ENCODE data around the gene MAN2C1.
"Not testable (repeated sequence)": the region's sequence is repeated elsewhere in the genome, so short reads cannot be mapped to it uniquely, and the experiment has no call there.

MAN2C1 gene

GRCh38 chr15:75343953-75344352 is 24.5 kb downstream of the MAN2C1 start:
- DNase-seq (ENCODE audit: low spot score): not testable (repeated sequence)

- no peak for DNase-seq (ENCODE audit: low spot score)
Measured at GRCh38 chr15:75342221-75342620, 26.2 kb downstream of the MAN2C1 start.

- DNase-seq (ENCODE audit: low spot score): no peak
Measured at GRCh38 chr15:75339531-75340240, 28.7 kb downstream of the MAN2C1 start.

- no peak for DNase-seq (ENCODE audit: low spot score)
Measured at GRCh38 chr15:75338661-75339240, 29.7 kb downstream of the MAN2C1 start.

GRCh38 chr15:75335705-75336355 is 32.6 kb downstream of the MAN2C1 start, which contains the start of gene COMMD4:
Gene COMMD4, plus strand, starts transcription at chr15:75336063. Its CDS starts 27 bp downstream, at chr15:75336090.
- DNase-seq (ENCODE audit: low spot score): peak; percentile 86

- no peak for DNase-seq (ENCODE audit: low spot score)
Measured at GRCh38 chr15:75335313-75335704, 33.1 kb downstream of the MAN2C1 start.

- not testable (repeated sequence) for DNase-seq (ENCODE audit: low spot score)
Measured at GRCh38 chr15:75333654-75334419, 34.6 kb downstream of the MAN2C1 start.

GRCh38 chr15:75332093-75332492 is 36.3 kb downstream of the MAN2C1 start:
- DNase-seq (ENCODE audit: low spot score): not testable (repeated sequence)

GRCh38 chr15:75329571-75329970 is 38.8 kb downstream of the MAN2C1 start:
- DNase-seq (ENCODE audit: low spot score): no peak

GRCh38 chr15:75328493-75329314 is 39.7 kb downstream of the MAN2C1 start:
- no peak for DNase-seq (ENCODE audit: low spot score)

GRCh38 chr15:75327491-75327890 is 40.9 kb downstream of the MAN2C1 start:
- no peak for DNase-seq (ENCODE audit: low spot score)

- DNase-seq (ENCODE audit: low spot score): no peak
Measured at GRCh38 chr15:75327005-75327404, 41.4 kb downstream of the MAN2C1 start.

GRCh38 chr15:75325922-75326321 is 42.5 kb downstream of the MAN2C1 start:
- DNase-seq (ENCODE audit: low spot score): no peak

GRCh38 chr15:75321711-75322110 is 46.7 kb downstream of the MAN2C1 start:
- no peak for DNase-seq (ENCODE audit: low spot score)

GRCh38 chr15:75319231-75319897 is 49.0 kb downstream of the MAN2C1 start:
- DNase-seq (ENCODE audit: low spot score): not testable (repeated sequence)

- no peak for DNase-seq (ENCODE audit: low spot score)
Measured at GRCh38 chr15:75314552-75315290, 53.7 kb downstream of the MAN2C1 start.

GRCh38 chr15:75313116-75313845 is 55.1 kb downstream of the MAN2C1 start:
- no peak for DNase-seq (ENCODE audit: low spot score)

GRCh38 chr15:75312548-75312947 is 55.9 kb downstream of the MAN2C1 start:
- not testable (repeated sequence) for DNase-seq (ENCODE audit: low spot score)

GRCh38 chr15:75309711-75310110 is 58.7 kb downstream of the MAN2C1 start:
- DNase-seq (ENCODE audit: low spot score): no peak

Data from hepatic stellate cell (primary cell).